ENCODE data around the gene CASP14. TPM values are rescaled to one million over a fixed set of nuclear protein-coding genes. Genes with fewer than 3 reads are reported as not detected.
"Not testable (repeated sequence)": the region's sequence is repeated elsewhere in the genome, so short reads cannot be mapped to it uniquely, and the experiment has no call there.

CASP14 gene
- total RNA-seq, 2 experiments from 2014 or later = not detected

DNA sequence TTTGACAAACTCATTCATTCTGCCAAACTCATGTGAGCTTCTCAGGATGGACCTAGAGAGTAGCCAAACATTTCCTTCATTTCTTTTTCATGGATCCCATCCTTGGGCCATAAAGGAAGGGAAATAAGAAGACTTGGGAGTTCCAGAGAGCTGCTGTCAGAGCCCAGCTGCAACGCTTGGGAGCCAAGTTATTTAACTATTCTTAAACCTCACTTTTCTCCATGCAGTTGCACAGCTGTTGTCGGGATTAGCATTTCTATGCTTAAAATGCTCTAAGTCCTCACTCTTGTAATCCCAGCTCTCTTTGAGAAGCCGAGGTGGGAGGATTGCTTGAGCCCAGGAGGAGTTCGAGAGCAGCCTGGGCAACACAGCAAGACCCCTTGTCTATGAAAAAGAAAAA, 11.7 kb upstream of the CASP14 start:
- no peak for ATAC-seq
- CTCF ChIA-PET = no interaction called here

DNA sequence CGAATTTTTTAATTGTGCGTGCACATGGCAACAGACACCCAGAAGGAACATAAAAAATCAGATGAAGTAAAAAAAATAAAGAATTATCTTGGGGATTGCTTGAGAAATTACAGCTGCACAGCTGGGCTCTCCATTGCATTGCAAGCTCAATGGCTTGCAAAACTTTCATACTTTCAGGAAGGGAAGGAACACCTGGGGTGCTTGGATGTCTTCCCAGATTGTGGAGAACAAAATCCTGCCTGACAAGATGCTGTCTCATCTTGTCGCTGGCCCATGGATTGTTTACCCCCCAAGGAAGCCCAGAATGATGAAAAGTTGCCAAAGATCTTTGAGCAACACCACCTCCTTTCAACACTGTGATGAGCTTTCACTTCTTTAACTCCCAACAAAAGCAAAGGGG, 11.0 kb upstream of the CASP14 start:
- Mint-ChIP-seq H3K9me3 (ENCODE audit: insufficient read depth) (no peaks in the 10 kb centered on the region), H3K4me3 (no peak overlapping the region), H3K27me3 (ENCODE audit: low read depth) (peaks cover 4% of the 10 kb centered on the region), H3K36me3 (ENCODE audit: low read depth) (no peaks in the 10 kb centered on the region), H3K4me1 (ENCODE audit: low read depth) (no peaks in the 10 kb centered on the region), H3K27ac (no peak overlapping the region)
- POLR2A ChIA-PET = interaction anchor here (0.5 kb wide), 1 partner anchor 1878 kb away, joined by 6 read pairs; no protein-coding TSS in a partner anchor
- CTCF ChIA-PET = no interaction called here
- ATAC-seq (no peak), DNase-seq (no peak)

More for the DNA sequence above, 11.7 kb upstream of the CASP14 start:
- H3K27ac Mint-ChIP-seq = no peak overlapping the region
- H3K4me1 Mint-ChIP-seq (ENCODE audit: low read depth) = no peaks in the 10 kb centered on the region
- no peak for DNase-seq
- H3K9me3 Mint-ChIP-seq (ENCODE audit: insufficient read depth) = no peaks in the 10 kb centered on the region
- no peak overlapping the region for H3K4me3 Mint-ChIP-seq
- H3K36me3 Mint-ChIP-seq (ENCODE audit: low read depth) = no peaks in the 10 kb centered on the region
- POLR2A ChIA-PET = no interaction called here
- peaks cover 4% of the 10 kb centered on the region for H3K27me3 Mint-ChIP-seq (ENCODE audit: low read depth)

DNA sequence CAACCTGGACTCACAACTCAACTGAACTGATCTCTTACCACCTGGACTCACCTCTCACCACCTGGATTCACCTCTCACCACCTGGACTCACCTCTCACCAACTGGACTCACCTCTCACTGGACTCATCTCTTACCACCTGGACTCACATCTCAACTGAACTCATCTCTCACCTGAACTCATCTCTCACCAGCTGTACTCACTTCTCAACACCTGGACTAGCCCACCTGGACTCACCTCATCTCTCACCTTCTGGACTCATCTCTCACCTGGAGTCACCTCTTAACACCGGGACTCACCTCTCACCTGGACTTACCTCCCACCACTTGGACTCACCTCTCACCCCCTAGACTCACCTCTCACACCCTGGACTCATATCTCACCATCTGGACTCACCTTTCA, 7.3 kb upstream of the CASP14 start:
- no peak for ATAC-seq
- H3K27me3 Mint-ChIP-seq (ENCODE audit: low read depth) = peaks cover 4% of the 10 kb centered on the region
- no peaks in the 10 kb centered on the region for H3K36me3 Mint-ChIP-seq (ENCODE audit: low read depth)
- POLR2A ChIA-PET = no interaction called here
- H3K4me1 Mint-ChIP-seq (ENCODE audit: low read depth) = no peaks in the 10 kb centered on the region
- CTCF ChIA-PET = no interaction called here
- H3K9me3 Mint-ChIP-seq (ENCODE audit: insufficient read depth) = no peaks in the 10 kb centered on the region
- H3K27ac Mint-ChIP-seq = no peak overlapping the region
- no peak for DNase-seq
- no peak overlapping the region for H3K4me3 Mint-ChIP-seq

DNA sequence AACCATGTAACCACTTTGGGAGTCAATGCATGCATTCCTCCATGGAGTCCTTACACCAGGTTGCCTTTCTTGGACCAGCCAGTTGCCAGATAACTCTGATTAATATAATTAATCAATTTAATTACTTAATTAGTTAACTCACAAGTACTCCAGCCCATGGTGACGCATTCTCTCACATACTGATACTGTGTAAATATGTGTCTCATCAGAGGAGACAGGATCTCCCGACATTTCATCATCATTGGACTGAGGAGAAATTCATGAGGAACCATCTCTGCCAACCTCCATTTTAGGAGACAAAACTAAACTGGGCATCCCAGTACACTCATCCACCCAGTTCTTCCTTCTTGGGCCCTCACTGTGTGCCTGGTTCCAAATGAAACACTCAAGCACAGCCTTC, 6.5 kb upstream of the CASP14 start:
- Mint-ChIP-seq H3K27ac (no peak overlapping the region), H3K36me3 (ENCODE audit: low read depth) (no peaks in the 10 kb centered on the region), H3K4me3 (no peak overlapping the region), H3K4me1 (ENCODE audit: low read depth) (no peaks in the 10 kb centered on the region), H3K27me3 (ENCODE audit: low read depth) (peaks cover 2% of the 10 kb centered on the region), H3K9me3 (ENCODE audit: insufficient read depth) (no peaks in the 10 kb centered on the region)
- ChIA-PET CTCF (no interaction called here), POLR2A (no interaction called here)
- ATAC-seq = no peak
- DNase-seq = no peak

DNA sequence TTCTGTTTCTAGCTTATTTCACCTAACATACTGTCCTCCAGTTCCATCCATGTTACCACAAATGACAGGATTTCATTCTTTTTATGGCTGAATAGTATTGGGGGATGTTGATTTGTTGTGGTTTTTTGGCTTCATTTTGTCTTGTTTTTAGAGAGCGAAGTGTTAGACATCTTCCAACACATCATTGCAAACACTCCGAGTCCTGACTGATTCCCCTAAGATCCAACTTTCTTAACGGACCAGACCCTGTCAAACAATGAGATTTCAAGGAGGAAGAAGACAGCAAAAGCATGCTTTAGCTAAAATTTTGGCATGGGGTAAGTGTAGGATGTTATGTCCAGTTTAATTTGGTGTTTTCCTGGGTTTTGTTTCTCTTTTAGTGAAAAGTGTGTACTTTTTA, 3.8 kb upstream of the CASP14 start:
- ChIA-PET CTCF (no interaction called here), POLR2A (no interaction called here)
- no peak overlapping the region for H3K4me3 Mint-ChIP-seq

DNA sequence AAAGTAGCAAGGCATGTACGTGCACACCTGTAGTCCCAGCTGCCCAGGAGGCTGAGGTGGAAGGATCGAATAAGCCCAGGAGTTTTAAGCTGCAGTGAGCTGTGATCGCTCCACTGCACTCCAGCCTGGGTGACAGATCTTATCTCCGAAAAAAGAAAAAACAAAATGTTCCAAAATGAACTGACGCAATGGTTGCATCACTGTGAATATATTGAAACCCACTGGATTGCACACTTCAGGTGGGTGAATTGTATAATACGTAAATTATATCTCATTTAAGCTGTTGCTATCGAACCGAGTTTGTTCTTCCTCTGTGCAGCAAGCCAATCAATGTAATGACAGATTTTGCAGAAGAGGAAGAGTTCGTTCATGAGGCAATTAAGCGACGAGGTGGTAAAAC, 1.6 kb upstream of the CASP14 start:
- no peak for DNase-seq
- Mint-ChIP-seq H3K27me3 (ENCODE audit: low read depth) (peaks cover 3% of the 10 kb centered on the region), H3K4me3 (no peak overlapping the region), H3K36me3 (ENCODE audit: low read depth) (no peaks in the 10 kb centered on the region), H3K9me3 (ENCODE audit: insufficient read depth) (no peaks in the 10 kb centered on the region), H3K27ac (no peak overlapping the region), H3K4me1 (ENCODE audit: low read depth) (no peaks in the 10 kb centered on the region)
- no peak for ATAC-seq
- ChIA-PET POLR2A (no interaction called here), CTCF (no interaction called here)

More for the DNA sequence above, 3.8 kb upstream of the CASP14 start:
- Mint-ChIP-seq H3K27me3 (ENCODE audit: low read depth) (no peaks in the 10 kb centered on the region), H3K27ac (no peak overlapping the region), H3K4me1 (ENCODE audit: low read depth) (no peaks in the 10 kb centered on the region), H3K9me3 (ENCODE audit: insufficient read depth) (no peaks in the 10 kb centered on the region), H3K36me3 (ENCODE audit: low read depth) (no peaks in the 10 kb centered on the region)
- no peak for DNase-seq
- no peak for ATAC-seq

DNA sequence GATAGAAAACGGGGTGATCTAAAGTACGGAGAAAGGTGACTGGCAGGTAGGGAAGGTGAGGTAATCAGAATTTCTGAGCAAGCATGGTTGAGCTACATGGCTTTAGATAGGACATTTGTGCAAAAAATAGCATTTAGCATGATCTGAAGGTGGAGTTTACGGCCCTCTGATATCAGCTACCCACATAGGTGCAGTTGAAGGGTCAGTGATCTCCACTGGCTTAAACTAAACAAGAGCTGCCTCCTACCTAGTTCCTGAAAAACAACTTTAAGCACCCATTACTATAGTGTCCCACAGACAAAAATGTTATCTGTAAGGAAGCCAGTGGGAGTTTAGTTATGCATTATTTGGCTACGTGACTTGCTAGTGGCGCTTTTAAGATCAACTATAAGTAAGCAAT, 1.2 kb upstream of the CASP14 start:
- H3K4me1 Mint-ChIP-seq (ENCODE audit: low read depth) = no peaks in the 10 kb centered on the region
- H3K9me3 Mint-ChIP-seq (ENCODE audit: insufficient read depth) = no peaks in the 10 kb centered on the region
- H3K27ac Mint-ChIP-seq = no peak overlapping the region
- H3K27me3 Mint-ChIP-seq (ENCODE audit: low read depth) = peaks cover 3% of the 10 kb centered on the region
- no peak overlapping the region for H3K4me3 Mint-ChIP-seq
- ATAC-seq (no peak), DNase-seq (no peak)
- ChIA-PET CTCF (no interaction called here), POLR2A (no interaction called here)
- no peaks in the 10 kb centered on the region for H3K36me3 Mint-ChIP-seq (ENCODE audit: low read depth)

DNA sequence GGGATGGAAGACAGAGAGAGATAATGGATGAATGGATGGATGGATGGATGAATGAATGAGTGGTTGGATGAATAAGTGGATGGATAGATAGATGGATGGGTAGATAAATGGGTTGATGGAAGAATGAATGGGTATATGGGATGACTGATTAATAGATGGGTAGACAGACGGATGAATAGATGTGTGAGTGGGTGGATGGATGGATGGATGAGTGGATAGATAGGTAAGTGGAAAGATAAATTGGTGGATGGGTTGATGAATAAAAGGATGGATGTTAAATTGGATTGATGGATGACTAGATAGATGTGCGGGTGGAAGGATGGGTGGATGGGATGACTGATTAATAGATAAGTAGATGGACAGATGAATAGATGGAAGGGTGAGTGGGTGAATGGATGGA, 1.4 kb downstream of the CASP14 start:
- no peaks in the 10 kb centered on the region for H3K9me3 Mint-ChIP-seq (ENCODE audit: insufficient read depth)
- POLR2A ChIA-PET = no interaction called here
- H3K4me1 Mint-ChIP-seq (ENCODE audit: low read depth) = no peaks in the 10 kb centered on the region
- ATAC-seq (no peak), DNase-seq (no peak)
- H3K27ac Mint-ChIP-seq = no peak overlapping the region
- CTCF ChIA-PET = no interaction called here
- H3K27me3 Mint-ChIP-seq (ENCODE audit: low read depth) = peaks cover 3% of the 10 kb centered on the region
- H3K4me3 Mint-ChIP-seq = no peak overlapping the region
- no peaks in the 10 kb centered on the region for H3K36me3 Mint-ChIP-seq (ENCODE audit: low read depth)

DNA sequence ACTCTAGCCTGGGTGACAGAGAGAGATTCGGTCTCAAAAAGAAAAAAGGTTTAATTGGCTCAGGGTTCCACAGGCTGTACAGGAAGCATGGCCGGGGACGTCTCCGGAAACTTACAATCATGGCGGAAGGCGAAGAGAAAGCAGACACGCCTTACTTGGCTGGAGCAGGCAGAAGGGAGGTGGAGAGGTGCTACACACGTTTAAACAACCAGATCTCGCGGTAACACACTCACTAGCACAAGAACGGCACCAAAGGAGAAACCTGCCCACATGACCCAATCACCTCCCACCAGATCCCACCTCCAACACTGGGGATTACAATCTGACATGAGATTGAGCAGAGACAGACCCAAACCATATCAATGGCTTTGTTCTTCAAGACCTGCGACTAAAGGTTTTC, 12.8 kb downstream of the CASP14 start:
- POLR2A ChIA-PET = no interaction called here
- DNase-seq (no peak), ATAC-seq (no peak)
- CTCF ChIA-PET = no interaction called here
- Mint-ChIP-seq H3K27me3 (ENCODE audit: low read depth) (peaks cover 12% of the 10 kb centered on the region), H3K36me3 (ENCODE audit: low read depth) (no peaks in the 10 kb centered on the region), H3K27ac (no peak overlapping the region), H3K4me3 (no peak overlapping the region), H3K9me3 (ENCODE audit: insufficient read depth) (no peaks in the 10 kb centered on the region), H3K4me1 (ENCODE audit: low read depth) (no peaks in the 10 kb centered on the region)

DNA sequence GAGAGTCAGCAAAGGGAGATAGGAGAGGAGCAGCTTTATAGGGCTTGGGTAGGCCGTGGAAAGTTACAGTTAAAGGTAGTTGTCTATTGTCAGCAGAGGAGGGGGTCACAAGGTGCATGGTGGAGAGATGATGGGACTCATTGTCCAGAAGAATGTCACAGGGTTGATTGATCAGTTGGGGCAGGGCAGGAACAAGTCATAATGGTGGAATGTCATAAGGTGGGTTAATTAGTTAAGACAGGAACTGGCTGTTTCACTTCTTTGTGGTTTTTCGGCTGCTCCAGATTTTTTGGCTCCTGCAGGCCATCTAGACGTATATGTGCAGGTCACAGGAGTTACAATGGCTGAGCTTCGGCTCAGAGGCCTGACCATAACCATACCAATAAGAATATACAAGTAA, 21.1 kb downstream of the CASP14 start:
- CTCF ChIA-PET; H3K4me1 Mint-ChIP-seq (ENCODE audit: low read depth); POLR2A ChIA-PET; H3K4me3 Mint-ChIP-seq; H3K27ac Mint-ChIP-seq; H3K9me3 Mint-ChIP-seq (ENCODE audit: insufficient read depth); ATAC-seq; H3K36me3 Mint-ChIP-seq (ENCODE audit: low read depth); DNase-seq: not testable (repeated sequence)
- H3K27me3 Mint-ChIP-seq (ENCODE audit: low read depth) = peaks cover 11% of the 10 kb centered on the region

DNA sequence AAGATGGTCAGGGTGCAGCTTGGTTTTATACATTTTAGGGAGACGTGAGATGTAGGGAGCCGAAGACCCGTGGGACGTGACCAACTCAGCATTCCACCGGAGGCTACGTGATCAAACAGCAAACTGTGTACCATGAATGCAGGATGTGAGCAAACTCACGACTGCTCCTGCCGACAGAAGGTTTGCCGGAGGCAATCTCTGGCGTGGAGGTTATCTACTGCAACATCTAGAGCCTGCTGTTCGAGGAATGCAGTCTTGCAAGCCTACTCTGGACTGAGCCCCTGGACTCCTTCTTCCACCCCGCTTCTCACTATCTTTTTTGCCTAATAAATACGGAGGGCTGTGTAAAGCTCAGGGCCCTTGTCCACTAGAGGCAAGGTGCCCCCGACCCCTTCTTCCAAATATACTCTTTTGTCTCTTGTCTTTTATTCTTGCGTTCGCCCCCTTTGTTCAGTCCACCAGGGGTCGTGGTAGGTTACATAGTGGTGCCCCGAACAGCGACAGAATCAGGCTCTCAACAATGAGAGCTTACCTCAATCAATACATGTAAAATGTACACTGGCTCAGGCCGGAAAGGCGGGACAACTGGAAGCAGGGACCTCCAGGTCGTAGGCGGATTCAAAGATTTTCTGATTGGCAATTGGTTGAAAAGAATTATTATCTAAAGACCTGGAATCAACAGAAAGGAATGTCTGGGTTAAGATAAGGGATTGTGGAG, 23.8 kb downstream of the CASP14 start:
- no peak overlapping the region for H3K4me3 Mint-ChIP-seq
- no peak overlapping the region for H3K27ac Mint-ChIP-seq
- CTCF ChIA-PET = interaction anchor here (1.8 kb wide), 1 partner anchor 19 kb away, joined by 4 read pairs; no protein-coding TSS in a partner anchor
- H3K4me1 Mint-ChIP-seq (ENCODE audit: low read depth) = no peaks in the 10 kb centered on the region
- H3K9me3 Mint-ChIP-seq (ENCODE audit: insufficient read depth) = no peaks in the 10 kb centered on the region
- no peak for DNase-seq
- no peaks in the 10 kb centered on the region for H3K36me3 Mint-ChIP-seq (ENCODE audit: low read depth)
- H3K27me3 Mint-ChIP-seq (ENCODE audit: low read depth) = peaks cover 4% of the 10 kb centered on the region
- POLR2A ChIA-PET = no interaction called here
- ATAC-seq = no peak

DNA sequence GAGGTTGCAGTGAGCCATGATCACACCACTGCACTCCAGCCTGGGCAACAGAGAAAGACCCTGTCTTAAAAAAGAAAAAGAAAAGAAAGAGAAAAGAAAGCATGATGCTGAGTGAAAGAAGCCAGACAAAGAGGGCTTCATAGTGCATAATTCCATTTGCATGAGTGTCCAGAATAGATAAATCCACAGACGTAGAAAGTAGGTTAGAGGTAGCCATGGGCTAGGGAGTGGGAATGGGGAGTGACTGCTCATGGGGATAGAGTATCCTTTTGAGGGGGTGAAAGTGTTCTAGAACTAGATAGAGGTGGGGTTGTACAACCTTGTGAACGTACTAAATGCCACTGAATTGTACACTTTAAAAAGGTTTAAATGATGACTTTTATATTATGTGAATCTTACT, 25.1 kb downstream of the CASP14 start:
- no peaks in the 10 kb centered on the region for H3K36me3 Mint-ChIP-seq (ENCODE audit: low read depth)
- H3K4me3 Mint-ChIP-seq = no peak overlapping the region
- H3K27me3 Mint-ChIP-seq (ENCODE audit: low read depth) = peaks cover 6% of the 10 kb centered on the region
- no peak overlapping the region for H3K27ac Mint-ChIP-seq
- H3K9me3 Mint-ChIP-seq (ENCODE audit: insufficient read depth) = no peaks in the 10 kb centered on the region
- ATAC-seq = no peak
- no peak for DNase-seq
- H3K4me1 Mint-ChIP-seq (ENCODE audit: low read depth) = no peaks in the 10 kb centered on the region
- POLR2A ChIA-PET = no interaction called here
- CTCF ChIA-PET = interaction anchor here (1.8 kb wide), 1 partner anchor 18 kb away, joined by 4 read pairs; no protein-coding TSS in a partner anchor

DNA sequence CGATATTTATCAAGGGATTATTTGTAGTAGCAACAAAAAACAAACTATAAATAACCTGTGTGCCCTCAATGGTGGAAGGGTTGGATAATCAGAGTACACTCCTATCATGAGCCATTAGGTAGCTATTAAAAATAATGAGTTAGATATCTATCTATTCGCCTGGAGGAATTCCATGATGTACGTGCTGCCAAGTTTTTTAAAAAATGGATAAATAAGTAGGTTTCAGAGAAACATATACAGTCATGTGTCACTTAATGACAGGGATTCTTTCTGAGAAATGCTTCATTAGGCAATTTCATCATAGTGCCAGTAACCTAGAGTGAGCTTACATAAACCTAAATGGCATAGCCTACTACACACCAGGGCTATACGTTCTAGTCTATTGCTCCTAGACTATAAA, 26.5 kb downstream of the CASP14 start:
- no peak for ATAC-seq
- Mint-ChIP-seq H3K4me3 (no peak overlapping the region), H3K4me1 (ENCODE audit: low read depth) (no peaks in the 10 kb centered on the region), H3K27me3 (ENCODE audit: low read depth) (peaks cover 6% of the 10 kb centered on the region), H3K36me3 (ENCODE audit: low read depth) (no peaks in the 10 kb centered on the region), H3K9me3 (ENCODE audit: insufficient read depth) (no peaks in the 10 kb centered on the region), H3K27ac (no peak overlapping the region)
- DNase-seq = no peak
- CTCF ChIA-PET = interaction anchor here (0.5 to 1.1 kb wide), 2 partner anchors 16 to 353 kb away, joined by 3 read pairs; no protein-coding TSS in a partner anchor
- POLR2A ChIA-PET = no interaction called here
